ENCODE measurements around the gene NRARP. TPM values are rescaled to one million over a fixed set of nuclear protein-coding genes. Genes with fewer than 3 reads are reported as not detected.
"Not testable (repeated sequence)": the region's sequence is repeated elsewhere in the genome, so short reads cannot be mapped to it uniquely, and the experiment has no call there.

The NRARP gene
- total and polyA plus RNA-seq, 2 of the 13 experiments (the other 11 are each of a cell fraction or from before 2014, with no cell fraction given), result 0.22 to 0.46 TPM

DNA sequence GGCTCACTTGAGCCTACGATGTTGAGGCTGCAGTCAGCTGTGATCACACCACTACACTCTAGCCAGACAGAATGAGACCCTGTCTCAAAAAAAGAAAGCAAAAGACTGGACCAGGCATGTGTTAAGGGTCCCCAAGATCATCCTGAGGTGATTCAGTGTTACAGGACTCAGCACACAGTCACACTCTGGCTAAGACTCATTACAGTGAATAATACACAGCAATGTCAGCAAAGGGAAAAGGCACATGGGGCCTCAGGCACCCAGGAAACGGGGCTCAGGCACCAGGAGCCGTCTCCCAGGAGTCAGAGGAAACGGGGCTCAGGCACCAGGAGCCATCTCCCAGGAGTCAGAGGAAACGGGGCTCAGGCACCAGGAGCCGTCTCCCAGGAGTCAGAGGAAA lies 39.2 kb upstream of the NRARP start:
- no TSS peak for BruUV-seq (replicated peaks)
- no peak overlapping the region for H3K4me3 ChIP-seq (replicated peaks in 1 of 3; ENCODE audit: insufficient read depth in 1 of 3, low read depth in 2 of 3, low read length in 3 of 3)

DNA sequence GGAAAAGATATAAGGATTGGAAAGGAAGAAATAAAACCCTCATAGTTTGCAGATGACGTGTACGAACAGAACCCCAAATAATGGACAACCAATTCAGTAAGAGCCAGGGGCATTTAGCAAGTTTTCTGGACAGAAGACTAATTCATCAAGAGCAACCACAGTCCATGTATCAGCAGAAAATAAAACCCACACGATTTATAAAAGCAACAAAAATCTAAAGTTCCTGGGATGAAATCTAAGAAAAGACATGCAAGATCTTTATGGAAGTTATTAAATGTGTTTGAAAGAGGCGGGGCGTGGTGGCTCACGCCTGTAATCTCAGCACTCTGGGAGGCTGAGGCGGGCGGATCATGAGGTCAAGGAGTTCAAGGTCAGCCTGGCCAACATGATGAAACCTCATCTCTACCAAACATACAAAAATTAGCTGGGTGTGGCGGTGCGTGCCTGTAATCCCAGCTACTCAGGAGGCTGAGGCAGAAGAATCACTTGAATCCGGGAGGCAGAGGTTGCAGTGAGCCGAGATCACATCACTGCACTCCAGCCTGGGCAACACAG lies 37.9 kb upstream of the NRARP start:
- H3K27ac ChIP-seq (ENCODE audit: extremely low read length, insufficient read depth, low read length); FAIRE-seq; CTCF ChIA-PET (ENCODE audit: low intra/inter-chr PET ratio, low total read pairs); BruUV-seq (replicated peaks); H3K9me3 ChIP-seq (ENCODE audit: low read length); H3K4me2 ChIP-seq (ENCODE audit: low read depth, low read length); in situ Hi-C loops (cut with HindIII; ENCODE audit: extremely low pct_ligation_motif_present, low pct_unique_long_range_greater_than_20kb); H3K4me1 ChIP-seq (ENCODE audit: insufficient read depth, low read length); intact Hi-C loops (cut with micrococcal nuclease; ENCODE audit: unreplicated experiment); POLR2A ChIA-PET; H3K36me3 ChIP-seq (replicated peaks in 1 of 2; ENCODE audit: control insufficient read depth in 1 of 2, insufficient read depth in 2 of 2, low read length in 2 of 2); H3K9ac ChIP-seq (ENCODE audit: insufficient read depth, low read depth, low read length); H2AFZ ChIP-seq (ENCODE audit: low read length); H3K4me3 ChIP-seq (replicated peaks in 1 of 3; ENCODE audit: insufficient read depth in 1 of 3, low read depth in 2 of 3, low read length in 3 of 3); ATAC-seq; H4K20me1 ChIP-seq (ENCODE audit: insufficient read depth, low read length); H3K79me2 ChIP-seq (ENCODE audit: insufficient read depth, low read length); DNase-seq (ENCODE audit: low spot score); TF ChIP-seq NR2F6 (IDR thresholded peaks at IDR 0.05): not testable (repeated sequence)
- peaks cover 0 to 14% of the 10 kb centered on the region in 2 experiments; a peak in 2 of 5 replicates for H3K27me3 ChIP-seq (ENCODE audit: control insufficient read depth in 1 of 2, insufficient read depth in 2 of 2, low read length in 2 of 2)
- 54% methylated on average over 12 of the region's 12 CpGs for WGBS (ENCODE audit: low lambda C conversion rate)
- peak; percentile 33; the same call in 1 of the 2 replicates for TF ChIP-seq RARA (CRISPR knock-in tag; IDR thresholded peaks at IDR 0.05)
- TF ChIP-seq NR2F1 (CRISPR knock-in tag; IDR thresholded peaks at IDR 0.05), result peak; percentile 12 to 30; a peak in 1 of 4 replicates
- peak; percentile 27; the same call in 1 of the 2 replicates for TF ChIP-seq NR2F6 (CRISPR knock-in tag; IDR thresholded peaks at IDR 0.05)

More for the DNA sequence above, 39.2 kb upstream of the NRARP start:
- no peak overlapping the region for H3K4me2 ChIP-seq (ENCODE audit: low read depth, low read length)
- in situ Hi-C loops (cut with HindIII; ENCODE audit: extremely low pct_ligation_motif_present, low pct_unique_long_range_greater_than_20kb) (no loop called here), intact Hi-C loops (cut with micrococcal nuclease; ENCODE audit: unreplicated experiment) (no loop called here)
- no peak overlapping the region for H3K9ac ChIP-seq (ENCODE audit: insufficient read depth, low read depth, low read length)
- H3K27me3 ChIP-seq (ENCODE audit: control insufficient read depth in 1 of 2, insufficient read depth in 2 of 2, low read length in 2 of 2), result peaks cover 0 to 14% of the 10 kb centered on the region in 2 experiments; a peak in 2 of 5 replicates
- H3K27ac ChIP-seq (ENCODE audit: extremely low read length, insufficient read depth, low read length), result no peak overlapping the region
- WGBS (ENCODE audit: low lambda C conversion rate), result 0% methylated on average over 2 of the region's 6 CpGs
- ATAC-seq (no peak), DNase-seq (ENCODE audit: low spot score) (no peak), FAIRE-seq (no peak)
- POLR2A ChIA-PET, result no interaction called here
- no peaks in the 10 kb centered on the region for H4K20me1 ChIP-seq (ENCODE audit: insufficient read depth, low read length)
- no peaks in the 10 kb centered on the region for H3K36me3 ChIP-seq (replicated peaks in 1 of 2; ENCODE audit: control insufficient read depth in 1 of 2, insufficient read depth in 2 of 2, low read length in 2 of 2)
- no peaks in the 10 kb centered on the region for H3K4me1 ChIP-seq (ENCODE audit: insufficient read depth, low read length)
- TF ChIP-seq ZNF660 (CRISPR knock-in tag; IDR thresholded peaks at IDR 0.05; ENCODE audit: borderline replicate concordance, low read depth) (no peak), FOXM1 (CRISPR knock-in tag; IDR thresholded peaks at IDR 0.05) (no peak), PTBP1 (IDR thresholded peaks at IDR 0.05; ENCODE audit: low read depth, low read length, poor library complexity, severe bottlenecking) (no peak)
- H3K79me2 ChIP-seq (ENCODE audit: insufficient read depth, low read length), result no peaks in the 10 kb centered on the region
- no peaks in the 10 kb centered on the region for H3K9me3 ChIP-seq (ENCODE audit: low read length)
- no peak overlapping the region for H2AFZ ChIP-seq (ENCODE audit: low read length)
- CTCF ChIA-PET (ENCODE audit: low intra/inter-chr PET ratio, low total read pairs), result no interaction called here
